ENCODE results near the gene AFAP1. TPM values are rescaled to one million over a fixed set of nuclear protein-coding genes. Genes with fewer than 3 reads are reported as not detected.

The AFAP1 gene
- total and polyA plus RNA-seq, 2 of the 4 experiments (the other 2 are of a cell fraction), result 48.2 to 80.9 TPM

GRCh38 chr4:7810783-7811535, 128.7 kb downstream of the AFAP1 start (continued):
- TF ChIP-seq MAFK (IDR thresholded peaks at IDR 0.05; ENCODE audit: low read depth, low read length), result no peak

DNA sequence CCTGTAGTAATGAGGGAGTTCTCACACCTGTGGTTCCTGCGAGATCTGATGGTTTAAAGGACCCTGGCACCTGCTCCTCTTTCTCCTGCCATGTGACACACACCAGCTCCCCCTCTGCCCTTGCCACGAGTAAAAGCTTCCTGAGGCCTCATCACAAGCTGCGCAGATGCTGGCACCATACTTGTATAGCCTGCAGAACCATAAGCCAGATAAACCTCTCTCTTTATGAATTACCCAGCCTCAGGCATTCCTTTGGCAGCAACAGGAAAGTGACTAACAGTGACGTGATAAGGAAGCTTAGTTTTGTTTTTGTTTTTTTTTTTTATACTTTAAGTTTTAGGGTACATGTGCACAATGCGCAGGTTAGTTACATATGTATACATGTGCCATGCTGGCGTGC, 130.9 kb downstream of the AFAP1 start:
- DNase-seq, result peak; percentile 93
- peaks cover 44% of the 10 kb centered on the region for H3K36me3 ChIP-seq (ENCODE audit: control insufficient read depth, insufficient read depth, low read length)
- TF ChIP-seq RAD21 (IDR thresholded peaks at IDR 0.05; ENCODE audit: low read length), result no peak
- TF ChIP-seq RCOR1 (IDR thresholded peaks at IDR 0.05; ENCODE audit: insufficient replicate concordance, low read length), result peak; percentile 48
- peak; percentile 61; the same call in 1 of the 2 replicates for TF ChIP-seq USF2 (IDR thresholded peaks at IDR 0.05; ENCODE audit: low read depth, low read length)
- 0 out of 2 replicates have a peak, but pooled peaks have one; percentile 9 for TF ChIP-seq FOS (IDR thresholded peaks at IDR 0.05; ENCODE audit: low read depth, low read length)
- TF ChIP-seq CTCF (conservative IDR thresholded peaks at IDR 0.05; ENCODE audit: low read depth, low read length), result no peak
- intact Hi-C loops (cut with micrococcal nuclease) (no loop called here), in situ Hi-C loops (cut with MboI; ENCODE audit: low sequenced_read_pairs) (no loop called here), dilution Hi-C loops (cut with HindIII; ENCODE audit: low sequenced_read_pairs, unreplicated experiment) (no loop called here)
- H4K20me1 ChIP-seq (ENCODE audit: insufficient read depth, low read length), result peaks cover 10% of the 10 kb centered on the region; the same call in 1 of the 2 replicates
- H3K27me3 ChIP-seq (ENCODE audit: control insufficient read depth, insufficient read depth, low read length), result no peaks in the 10 kb centered on the region
- no peak overlapping the region for H3K4me2 ChIP-seq (ENCODE audit: low read depth, low read length)
- no peak overlapping the region for H2AFZ ChIP-seq (replicated peaks; ENCODE audit: low read length, poor library complexity)
- peaks cover 42 to 87% of the 10 kb centered on the region in 2 experiments for H3K79me1 ChIP-seq (ENCODE audit: low read depth in 1 of 2, low read length in 2 of 2)
- H3K9me3 ChIP-seq (ENCODE audit: control insufficient read depth, insufficient read depth, low read length), result peaks cover 12% of the 10 kb centered on the region
- no peak overlapping the region for H3K56ac ChIP-seq (ENCODE audit: extremely low read depth, insufficient read depth, low read length)
- ChIA-PET CTCF (no interaction called here), POLR2A (ENCODE audit: unreplicated experiment) (no interaction called here)
- peak overlapping the region; percentile 6; the same call in 1 of the 2 replicates for H3K18ac ChIP-seq (ENCODE audit: low read depth, low read length)
- H2AK9ac ChIP-seq (replicated peaks; ENCODE audit: low read depth, low read length, poor library complexity), result no peak overlapping the region
- peak overlapping the region; percentile 87 for H2BK5ac ChIP-seq (ENCODE audit: low read depth, low read length, poor library complexity, severe bottlenecking)
- no peak overlapping the region for H3K9ac ChIP-seq (ENCODE audit: low read depth, low read length)
- BruUV-seq (replicated peaks), result no TSS peak
- 0 out of 2 replicates have a peak overlapping the region, but pooled peaks have one; percentile 76 for H2BK20ac ChIP-seq (ENCODE audit: low read depth, low read length)
- H3K27ac ChIP-seq (ENCODE audit: insufficient read depth, low read length), result peak overlapping the region; percentile 75
- H4K5ac ChIP-seq (ENCODE audit: low read depth, low read length), result peak overlapping the region; percentile 1; the same call in 1 of the 2 replicates
- H2BK15ac ChIP-seq (ENCODE audit: low read depth, low read length), result no peak overlapping the region
- peaks cover 57% of the 10 kb centered on the region for H3K4me1 ChIP-seq (ENCODE audit: control insufficient read depth, insufficient read depth, low read length)
- peak overlapping the region; percentile 55; the same call in 1 of the 2 replicates for H4K91ac ChIP-seq (ENCODE audit: insufficient read depth, low read depth, low read length)
- peak overlapping the region; percentile 89; the same call in 1 of the 2 replicates for H2AK5ac ChIP-seq (ENCODE audit: low read depth, low read length)
- H3K9me1 ChIP-seq (ENCODE audit: insufficient read depth, low read length), result peaks cover 35% of the 10 kb centered on the region
- H3K4me3 ChIP-seq (ENCODE audit: insufficient read depth, low read depth, low read length), result no peak overlapping the region
- H3K23ac ChIP-seq (ENCODE audit: low read depth, low read length), result no peak overlapping the region; the same call in 1 of the 2 replicates
- peak overlapping the region; percentile 79 for H3K4ac ChIP-seq (ENCODE audit: low read depth, low read length)
- peak overlapping the region in 1 of 2 experiments; percentile 37; a peak in 1 of 4 replicates for H4K8ac ChIP-seq (ENCODE audit: low read depth in 2 of 2, low read length in 2 of 2)
- WGBS, 2 experiments (ENCODE audit: extremely low coverage in 2 of 2, insufficient read length in 1 of 2), result no CpG with 5 or more reads among the region's 6 CpGs
- H2BK120ac ChIP-seq (ENCODE audit: low read depth, low read length), result peak overlapping the region; percentile 47; the same call in 1 of the 2 replicates
- H3K14ac ChIP-seq (replicated peaks; ENCODE audit: low read depth, low read length), result peak overlapping the region; percentile 12; the same call in 1 of the 2 replicates
- no peak for ATAC-seq (ENCODE audit: low read depth)

Measured in IMR-90 (cell line).